ENCODE measurements around the gene CYP2C18. TPM values are rescaled to one million over a fixed set of nuclear protein-coding genes. Genes with fewer than 3 reads are reported as not detected.
"Not testable (repeated sequence)": the region's sequence is repeated elsewhere in the genome, so short reads cannot be mapped to it uniquely, and the experiment has no call there.

The CYP2C18 gene
- not detected in 2 replicates for total RNA-seq

GRCh38 chr10:94683214-94684054 lies at the start of gene CYP2C18:
TSS of gene CYP2C18 (plus strand) at chr10:94683729. CDS start at chr10:94683820, 91 bp downstream.
- Mint-ChIP-seq H3K36me3 (ENCODE audit: low read depth) (no peaks in the 10 kb centered on the region), H3K27me3 (peaks cover 7% of the 10 kb centered on the region), H3K27ac (no peak within 1 kb of the TSS), H3K4me3 (no peak within 1 kb of the TSS), H3K9me3 (peaks cover 2% of the 10 kb centered on the region), H3K4me1 (no peaks in the 10 kb centered on the region)
- intact Hi-C loops (cut with micrococcal nuclease), result no loop called here
- no peak for DNase-seq
- ChIA-PET POLR2A (no interaction called here), CTCF (no interaction called here)
- ATAC-seq (ENCODE audit: low read depth), result no peak
- no peak for TF ChIP-seq CTCF (IDR thresholded peaks at IDR 0.05)

GRCh38 chr10:94638097-94638496 lies 45.4 kb upstream of the CYP2C18 start:
- H3K9me3 Mint-ChIP-seq, result peaks cover 22% of the 10 kb centered on the region
- POLR2A ChIA-PET; ATAC-seq (ENCODE audit: low read depth); H3K27me3 Mint-ChIP-seq; H3K27ac Mint-ChIP-seq; H3K4me1 Mint-ChIP-seq; DNase-seq; H3K36me3 Mint-ChIP-seq (ENCODE audit: low read depth); CTCF ChIA-PET; intact Hi-C loops (cut with micrococcal nuclease); H3K4me3 Mint-ChIP-seq: not testable (repeated sequence)

- intact Hi-C loops (cut with micrococcal nuclease), result no loop called here
Observed at GRCh38 chr10:94639902-94640301, 43.6 kb upstream of the CYP2C18 start.

GRCh38 chr10:94640562-94640961 lies 43.0 kb upstream of the CYP2C18 start:
- POLR2A ChIA-PET, result no interaction called here
- CTCF ChIA-PET, result no interaction called here
- Mint-ChIP-seq H3K27me3 (no peaks in the 10 kb centered on the region), H3K36me3 (ENCODE audit: low read depth) (no peaks in the 10 kb centered on the region), H3K4me3 (no peak overlapping the region), H3K4me1 (no peaks in the 10 kb centered on the region), H3K27ac (no peak overlapping the region), H3K9me3 (peaks cover 17% of the 10 kb centered on the region)
- DNase-seq (no peak), ATAC-seq (ENCODE audit: low read depth) (no peak)
- intact Hi-C loops (cut with micrococcal nuclease), result no loop called here
- no peak for TF ChIP-seq CTCF (IDR thresholded peaks at IDR 0.05)

More at GRCh38 chr10:94639902-94640301, 43.6 kb upstream of the CYP2C18 start:
- ATAC-seq (ENCODE audit: low read depth) (no peak), DNase-seq (no peak)
- H3K36me3 Mint-ChIP-seq (ENCODE audit: low read depth), result no peaks in the 10 kb centered on the region
- ChIA-PET POLR2A (no interaction called here), CTCF (no interaction called here)
- no peak overlapping the region for H3K27ac Mint-ChIP-seq
- TF ChIP-seq CTCF (IDR thresholded peaks at IDR 0.05), result no peak
- no peaks in the 10 kb centered on the region for H3K27me3 Mint-ChIP-seq
- H3K9me3 Mint-ChIP-seq, result peaks cover 20% of the 10 kb centered on the region
- H3K4me1 Mint-ChIP-seq, result no peaks in the 10 kb centered on the region
- H3K4me3 Mint-ChIP-seq, result no peak overlapping the region

- H3K27me3 Mint-ChIP-seq, result no peaks in the 10 kb centered on the region
- H3K4me3 Mint-ChIP-seq, result no peak overlapping the region
- TF ChIP-seq CTCF (IDR thresholded peaks at IDR 0.05), result no peak
- CTCF ChIA-PET, result no interaction called here
- H3K4me1 Mint-ChIP-seq, result no peaks in the 10 kb centered on the region
- POLR2A ChIA-PET, result no interaction called here
- ATAC-seq (ENCODE audit: low read depth) (no peak), DNase-seq (no peak)
- intact Hi-C loops (cut with micrococcal nuclease), result no loop called here
- no peak overlapping the region for H3K27ac Mint-ChIP-seq
- no peaks in the 10 kb centered on the region for H3K36me3 Mint-ChIP-seq (ENCODE audit: low read depth)
- peaks cover 17% of the 10 kb centered on the region for H3K9me3 Mint-ChIP-seq
Observed at GRCh38 chr10:94641480-94641879, 42.0 kb upstream of the CYP2C18 start.
